MM.1S (cell line): ENCODE results near the gene GP2.

Experiments used
- DNase-seq: peaks from one replicate; pipeline ENCODE4 v3.0.0-alpha.2; 2015
- H2AFZ ChIP-seq: fragments of 300-600 bp; sonication (generic); 2 replicates; pipeline ENCODE4 v1.6.0; 2016; ENCODE audit warnings: antibody characterized with exemption, low read length
- H3F3A ChIP-seq: fragments of 300-600 bp; sonication (generic); 2 replicates; pipeline ENCODE4 v1.6.1; 2016; ENCODE audit warnings: mild to moderate bottlenecking, antibody characterized with exemption, low read length, moderate library complexity, mixed read lengths; ENCODE audit not compliant: insufficient read depth
- H3K27ac ChIP-seq: fragments of 300-600 bp; sonication (generic); 2 replicates; pipeline ENCODE4 v1.5.1; 2016; ENCODE audit warnings: mild to moderate bottlenecking, low read length
- H3K27me3 ChIP-seq: fragments of 300-600 bp; sonication (generic); replicated peaks from 2 replicates; pipeline ENCODE4 v1.6.0; 2016; ENCODE audit warnings: low read length; ENCODE audit not compliant: insufficient read depth
- H3K36me3 ChIP-seq: fragments of 300-600 bp; sonication (generic); replicated peaks from 2 replicates; pipeline ENCODE4 v1.6.1; 2016; ENCODE audit warnings: mild to moderate bottlenecking, low read length, mixed read lengths; ENCODE audit not compliant: insufficient read depth
- H3K4me1 ChIP-seq: fragments of 300-600 bp; sonication (generic); 2 replicates; pipeline ENCODE4 v1.6.1; 2016; ENCODE audit warnings: low read length, mixed read lengths
- H3K4me2 ChIP-seq: fragments of 300-600 bp; sonication (generic); 2 replicates; pipeline ENCODE4 v1.6.0; 2016; ENCODE audit warnings: low read depth, low read length
- H3K4me3 ChIP-seq: fragments of 300-600 bp; sonication (generic); 2 replicates; pipeline ENCODE4 v1.5.1; 2016; ENCODE audit warnings: low read length, mixed read lengths
- H3K79me2 ChIP-seq: fragments of 300-600 bp; sonication (generic); 2 replicates; pipeline ENCODE4 v1.6.1; 2016; ENCODE audit warnings: mixed run types, low read length, mixed read lengths
- H3K9ac ChIP-seq: fragments of 300-600 bp; sonication (generic); 2 replicates; pipeline ENCODE4 v1.6.1; 2016; ENCODE audit warnings: low read length, mixed read lengths
- H3K9me2 ChIP-seq: fragments of 300-600 bp; sonication (generic); replicated peaks from 2 replicates; pipeline ENCODE4 v1.6.1; 2016; ENCODE audit warnings: mild to moderate bottlenecking, low read length, mixed read lengths; ENCODE audit not compliant: insufficient read depth
- H3K9me3 ChIP-seq: fragments of 300-600 bp; sonication (generic); replicated peaks from 2 replicates; pipeline ENCODE4 v1.6.1; 2016; ENCODE audit warnings: mild to moderate bottlenecking, low read length, mixed read lengths; ENCODE audit not compliant: insufficient read depth
- H4K20me1 ChIP-seq: fragments of 300-600 bp; sonication (generic); 2 replicates; pipeline ENCODE4 v1.6.1; 2016; ENCODE audit warnings: mild to moderate bottlenecking, low read length, moderate library complexity, mixed read lengths; ENCODE audit not compliant: insufficient read depth
- CTCF ChIP-seq: fragments of 300-600 bp; sonication (generic); IDR thresholded peaks from 2 replicates; pipeline ENCODE4 v1.5.1; 2016; ENCODE audit warnings: antibody characterized with exemption, low read length, mixed read lengths
- EZH2 ChIP-seq: fragments of 300-600 bp; sonication (generic); optimal IDR thresholded peaks from 2 replicates; pipeline ENCODE3; 2017; ENCODE audit warnings: low read depth, mild to moderate bottlenecking, antibody characterized with exemption, low read length, mixed read lengths
- EZH2phosphoT487 ChIP-seq: fragments of 300-600 bp; sonication (generic); IDR thresholded peaks from 2 replicates; pipeline ENCODE4 v1.6.1; 2018; ENCODE audit warnings: antibody characterized with exemption, low read length

Gene GP2

DNA sequence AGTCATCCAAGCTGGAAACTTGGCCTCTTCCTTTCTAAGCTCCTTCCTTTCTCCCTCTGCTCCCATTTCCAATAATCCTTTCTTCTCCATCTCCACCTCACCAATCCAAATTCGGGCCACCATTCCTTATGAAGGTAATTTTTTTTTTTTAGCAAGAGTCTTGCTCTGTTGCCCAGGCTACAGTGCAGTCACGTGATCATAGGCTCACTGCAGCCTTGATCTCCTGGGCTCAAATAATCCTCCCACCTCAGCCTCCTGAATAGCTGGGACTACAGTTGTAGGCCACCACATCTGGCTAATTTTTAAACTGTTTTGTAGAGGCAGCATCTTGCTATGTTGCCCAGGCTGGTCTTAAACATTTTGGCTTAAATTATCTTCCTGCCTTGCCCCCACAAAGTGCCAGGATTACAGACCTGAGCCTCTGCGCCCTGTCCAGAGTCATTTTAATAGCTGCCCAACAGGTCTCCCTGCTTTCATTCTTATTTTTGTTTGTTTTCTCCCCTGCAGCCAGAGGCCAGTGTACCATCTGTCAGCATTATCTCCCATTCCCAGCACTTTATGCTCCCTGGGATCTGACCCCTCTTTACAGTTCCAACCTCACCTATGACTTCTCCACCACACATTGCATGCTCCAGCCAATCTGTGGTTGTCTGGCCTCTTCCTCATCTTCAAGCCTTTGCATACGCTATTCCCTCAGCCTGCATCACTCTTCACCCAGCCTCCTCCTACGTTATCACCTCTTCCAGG lies 2.3 kb upstream of the GP2 start:
- DNase-seq: no peak
- Histone ChIP-seq H3K79me2 (no peaks in the 10 kb centered on the region), H4K20me1 (no peaks in the 10 kb centered on the region), H3K9me2 (no peaks in the 10 kb centered on the region), H3K9ac (no peak overlapping the region), H3K27ac (no peak overlapping the region), H3K9me3 (no peaks in the 10 kb centered on the region), H3F3A (no peaks in the 10 kb centered on the region), H2AFZ (no peak overlapping the region), H3K4me2 (no peak overlapping the region), H3K36me3 (no peaks in the 10 kb centered on the region), H3K4me3 (no peak overlapping the region), H3K27me3 (no peaks in the 10 kb centered on the region), H3K4me1 (no peaks in the 10 kb centered on the region)
- TF ChIP-seq EZH2phosphoT487: no peak
- no peak for TF ChIP-seq CTCF
- TF ChIP-seq EZH2: no peak

GRCh38 chr16:20326321-20326720 lies 992 bp downstream of the GP2 start:
- no peaks in the 10 kb centered on the region for H3K36me3 ChIP-seq
- no peaks in the 10 kb centered on the region for H3K9me3 ChIP-seq
- no peak overlapping the region for H3K9ac ChIP-seq
- no peaks in the 10 kb centered on the region for H3K27me3 ChIP-seq
- H3K4me3 ChIP-seq: no peak overlapping the region
- TF ChIP-seq EZH2phosphoT487: no peak
- no peak for TF ChIP-seq EZH2
- no peak for TF ChIP-seq CTCF
- no peak for DNase-seq
- no peaks in the 10 kb centered on the region for H3K9me2 ChIP-seq
- no peak overlapping the region for H2AFZ ChIP-seq
- H3K27ac ChIP-seq: no peak overlapping the region
- H3F3A ChIP-seq: no peaks in the 10 kb centered on the region
- no peak overlapping the region for H3K4me2 ChIP-seq
- H3K79me2 ChIP-seq: no peaks in the 10 kb centered on the region
- H3K4me1 ChIP-seq: no peaks in the 10 kb centered on the region
- no peaks in the 10 kb centered on the region for H4K20me1 ChIP-seq

DNA sequence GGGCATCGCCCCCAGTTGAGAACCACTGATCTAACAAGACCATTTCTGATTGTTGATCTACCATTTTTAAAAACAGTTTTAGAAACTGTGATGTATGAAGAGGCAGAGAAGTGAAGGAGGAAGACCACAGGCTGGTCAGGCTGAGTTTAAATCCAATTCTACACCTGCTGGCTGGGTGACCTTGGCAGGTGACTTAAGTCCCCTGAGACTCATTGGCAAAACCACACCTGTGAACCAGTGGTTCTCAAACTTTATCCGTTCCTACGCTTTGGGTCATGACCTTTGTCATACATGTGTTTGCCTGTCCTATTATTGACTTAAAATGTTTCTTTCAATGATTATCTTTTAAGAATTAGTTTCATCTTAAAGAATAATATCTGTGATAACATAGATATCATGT lies 2.3 kb downstream of the GP2 start:
- Histone ChIP-seq H3K4me2 (no peak overlapping the region), H3K4me1 (no peaks in the 10 kb centered on the region), H3F3A (no peaks in the 10 kb centered on the region), H3K4me3 (no peak overlapping the region), H3K79me2 (no peaks in the 10 kb centered on the region), H3K9me3 (no peaks in the 10 kb centered on the region), H2AFZ (no peak overlapping the region), H3K36me3 (no peaks in the 10 kb centered on the region), H3K9ac (no peak overlapping the region), H3K27ac (no peak overlapping the region), H3K27me3 (no peaks in the 10 kb centered on the region), H4K20me1 (no peaks in the 10 kb centered on the region), H3K9me2 (no peaks in the 10 kb centered on the region)
- DNase-seq: no peak
- no peak for TF ChIP-seq EZH2phosphoT487
- TF ChIP-seq EZH2: no peak
- no peak for TF ChIP-seq CTCF
